Measurements from ENCODE around the gene BDKRB1. TPM values are rescaled to one million over a fixed set of nuclear protein-coding genes. Genes with fewer than 3 reads are reported as not detected.

The BDKRB1 gene
- total RNA-seq, 1 experiment from 2014 or later: not detected

GRCh38 chr14:96221841-96222240, 34.2 kb upstream of the BDKRB1 start:
- Histone ChIP-seq H3K36me3 (ENCODE audit: control insufficient read depth, insufficient read depth, low read length) (no peaks in the 10 kb centered on the region), H3K27me3 (ENCODE audit: control insufficient read depth, insufficient read depth, low read length) (no peaks in the 10 kb centered on the region), H3K4me3 (ENCODE audit: low read depth in 2 of 2, low read length in 2 of 2) (no peak overlapping the region), H3K27ac (ENCODE audit: low read length) (no peak overlapping the region), H3K9me3 (ENCODE audit: control insufficient read depth, insufficient read depth, low read depth, low read length) (no peaks in the 10 kb centered on the region), H3K4me1 (ENCODE audit: control insufficient read depth, insufficient read depth, low read length) (no peaks in the 10 kb centered on the region)
- in situ Hi-C loops (cut with HindIII; ENCODE audit: low pct_unique_long_range_greater_than_20kb, low sequenced_read_pairs): no loop called here
- no TSS peak for BruUV-seq (replicated peaks)
- DNase-seq (ENCODE audit: low read depth, low spot score) (no peak), ATAC-seq (no peak)
- TF ChIP-seq TCF7L2 (IDR thresholded peaks at IDR 0.05; ENCODE audit: low read depth, low read length) (no peak), POLR2AphosphoS5 (IDR thresholded peaks at IDR 0.05; ENCODE audit: low read depth, low read length) (no peak), CTCF (IDR thresholded peaks at IDR 0.05) (no peak), REST (IDR thresholded peaks at IDR 0.05; ENCODE audit: insufficient read depth in 1 of 2, low read depth in 2 of 2, low read length in 1 of 2) (no peak), SIN3A (IDR thresholded peaks at IDR 0.05; ENCODE audit: borderline replicate concordance, insufficient read depth, low read depth, low read length) (no peak)
- ChIA-PET CTCF (no interaction called here), POLR2A (no interaction called here)
- intact Hi-C loops (cut with micrococcal nuclease; ENCODE audit: unreplicated experiment): no loop called here

- TF ChIP-seq TCF7L2 (IDR thresholded peaks at IDR 0.05; ENCODE audit: low read depth, low read length) (no peak), CTCF (IDR thresholded peaks at IDR 0.05) (no peak), SIN3A (IDR thresholded peaks at IDR 0.05; ENCODE audit: borderline replicate concordance, insufficient read depth, low read depth, low read length) (no peak), REST (IDR thresholded peaks at IDR 0.05; ENCODE audit: insufficient read depth in 1 of 2, low read depth in 2 of 2, low read length in 1 of 2) (no peak), POLR2AphosphoS5 (IDR thresholded peaks at IDR 0.05; ENCODE audit: low read depth, low read length) (no peak)
- ATAC-seq (no peak), DNase-seq (ENCODE audit: low read depth, low spot score) (no peak)
- no TSS peak for BruUV-seq (replicated peaks)
- in situ Hi-C loops (cut with HindIII; ENCODE audit: low pct_unique_long_range_greater_than_20kb, low sequenced_read_pairs): no loop called here
- H3K4me3 ChIP-seq (ENCODE audit: low read depth in 2 of 2, low read length in 2 of 2): no peak overlapping the region
- POLR2A ChIA-PET: no interaction called here
- no peaks in the 10 kb centered on the region for H3K9me3 ChIP-seq (ENCODE audit: control insufficient read depth, insufficient read depth, low read depth, low read length)
- no peak overlapping the region for H3K27ac ChIP-seq (ENCODE audit: low read length)
- intact Hi-C loops (cut with micrococcal nuclease; ENCODE audit: unreplicated experiment): no loop called here
- H3K4me1 ChIP-seq (ENCODE audit: control insufficient read depth, insufficient read depth, low read length): no peaks in the 10 kb centered on the region
- no peaks in the 10 kb centered on the region for H3K27me3 ChIP-seq (ENCODE audit: control insufficient read depth, insufficient read depth, low read length)
- CTCF ChIA-PET: no interaction called here
- no peaks in the 10 kb centered on the region for H3K36me3 ChIP-seq (ENCODE audit: control insufficient read depth, insufficient read depth, low read length)
Measured at GRCh38 chr14:96224480-96225096, 31.4 kb upstream of the BDKRB1 start.
